Nephron progenitor cell (in vitro differentiated cells): Measurements from ENCODE around the gene MAP3K10.

Source experiments
- DNase-seq: peaks from one replicate; pipeline ENCODE4 v3.0.0; 2021
- H3K27ac Mint-ChIP-seq: 2 replicates; pipeline ENCODE4 v1.8.0; 2021; ENCODE audit warnings: mild to moderate bottlenecking, moderate library complexity, mixed read lengths
- H3K27me3 Mint-ChIP-seq: 2 replicates; pipeline ENCODE4 v1.8.0; 2021; ENCODE audit warnings: mild to moderate bottlenecking, low read depth, mixed read lengths; ENCODE audit not compliant: poor library complexity
- H3K36me3 Mint-ChIP-seq: 2 replicates; pipeline ENCODE4 v1.8.0; 2021; ENCODE audit warnings: low read depth, mixed read lengths
- H3K4me1 Mint-ChIP-seq: 2 replicates; pipeline ENCODE4 v1.8.0; 2021; ENCODE audit warnings: mixed read lengths
- H3K4me3 Mint-ChIP-seq: 2 replicates; pipeline ENCODE4 v1.8.0; 2021; ENCODE audit warnings: mild to moderate bottlenecking, moderate library complexity, mixed read lengths
- H3K9me3 Mint-ChIP-seq: 2 replicates; pipeline ENCODE4 v1.8.0; 2021; ENCODE audit warnings: mild to moderate bottlenecking, moderate library complexity, mixed read lengths
- CTCF ChIP-seq: fragments of 200-600 bp; sonication (generic); IDR thresholded peaks from 2 replicates; pipeline ENCODE4 v1.5.0; 2021; ENCODE audit warnings: antibody characterized with exemption

MAP3K10 gene

GRCh38 chr19:40174092-40174491, 17.1 kb upstream of the MAP3K10 start:
- peaks cover 11% of the 10 kb centered on the region for H3K9me3 Mint-ChIP-seq
- peaks cover 9% of the 10 kb centered on the region for H3K4me1 Mint-ChIP-seq
- H3K4me3 Mint-ChIP-seq = no peak overlapping the region
- no peak for TF ChIP-seq CTCF
- peaks cover 19% of the 10 kb centered on the region for H3K27me3 Mint-ChIP-seq
- no peak for DNase-seq
- no peak overlapping the region for H3K27ac Mint-ChIP-seq
- no peaks in the 10 kb centered on the region for H3K36me3 Mint-ChIP-seq

DNA sequence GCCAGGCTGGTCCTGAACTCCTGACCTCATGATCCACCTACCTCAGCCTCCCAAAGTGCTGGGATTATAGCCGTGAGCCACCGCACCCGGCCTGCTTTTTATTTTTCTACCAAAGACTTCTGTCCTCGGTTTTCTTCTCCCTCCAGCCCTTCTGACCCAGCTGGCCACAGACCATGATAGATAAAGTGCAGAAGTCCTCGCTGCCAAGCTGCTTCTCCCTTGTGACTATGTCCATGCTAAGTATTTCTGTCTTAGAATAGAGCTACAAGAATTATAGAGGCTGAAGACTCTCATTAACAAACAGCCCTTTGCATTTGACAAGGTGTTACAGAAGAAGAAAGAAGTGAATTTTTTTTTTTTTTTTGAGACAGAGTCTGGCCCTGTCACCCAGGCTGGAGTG, 15.4 kb upstream of the MAP3K10 start:
- no peak overlapping the region for H3K27ac Mint-ChIP-seq
- H3K4me1 Mint-ChIP-seq = peaks cover 6% of the 10 kb centered on the region
- H3K27me3 Mint-ChIP-seq = peaks cover 34% of the 10 kb centered on the region
- no peaks in the 10 kb centered on the region for H3K36me3 Mint-ChIP-seq
- no peak overlapping the region for H3K4me3 Mint-ChIP-seq
- DNase-seq = no peak
- peaks cover 7% of the 10 kb centered on the region for H3K9me3 Mint-ChIP-seq
- no peak for TF ChIP-seq CTCF

- Mint-ChIP-seq H3K9me3 (peaks cover 7% of the 10 kb centered on the region), H3K27ac (no peak overlapping the region), H3K4me1 (no peaks in the 10 kb centered on the region), H3K36me3 (no peaks in the 10 kb centered on the region), H3K27me3 (peaks cover 35% of the 10 kb centered on the region), H3K4me3 (no peak overlapping the region)
- no peak for TF ChIP-seq CTCF
- DNase-seq = no peak
Measured at GRCh38 chr19:40177286-40178070, 13.7 kb upstream of the MAP3K10 start.

DNA sequence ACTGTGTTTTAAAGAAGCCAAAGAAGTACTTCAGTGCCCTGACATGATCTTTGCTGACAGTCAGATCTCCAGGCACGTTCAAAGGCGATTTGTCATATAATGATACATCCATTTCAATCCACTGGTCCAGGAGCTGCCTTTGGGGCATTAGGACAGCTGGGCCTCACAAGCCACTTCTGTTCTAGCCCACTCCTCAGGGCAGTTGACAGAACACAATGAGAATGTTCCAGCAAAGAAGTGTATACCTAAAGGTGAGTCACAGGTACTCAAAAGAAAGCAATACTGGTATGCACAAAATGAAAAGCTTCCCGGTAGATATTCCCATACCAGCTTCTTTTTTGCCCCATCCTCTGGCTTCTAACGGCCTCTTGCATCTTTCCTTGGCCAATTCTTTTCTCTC, 12.5 kb upstream of the MAP3K10 start:
- H3K4me3 Mint-ChIP-seq = no peak overlapping the region
- H3K9me3 Mint-ChIP-seq = peaks cover 7% of the 10 kb centered on the region
- H3K27me3 Mint-ChIP-seq = peaks cover 34% of the 10 kb centered on the region
- DNase-seq = no peak
- no peak overlapping the region for H3K27ac Mint-ChIP-seq
- no peaks in the 10 kb centered on the region for H3K36me3 Mint-ChIP-seq
- TF ChIP-seq CTCF = no peak
- no peaks in the 10 kb centered on the region for H3K4me1 Mint-ChIP-seq

DNA sequence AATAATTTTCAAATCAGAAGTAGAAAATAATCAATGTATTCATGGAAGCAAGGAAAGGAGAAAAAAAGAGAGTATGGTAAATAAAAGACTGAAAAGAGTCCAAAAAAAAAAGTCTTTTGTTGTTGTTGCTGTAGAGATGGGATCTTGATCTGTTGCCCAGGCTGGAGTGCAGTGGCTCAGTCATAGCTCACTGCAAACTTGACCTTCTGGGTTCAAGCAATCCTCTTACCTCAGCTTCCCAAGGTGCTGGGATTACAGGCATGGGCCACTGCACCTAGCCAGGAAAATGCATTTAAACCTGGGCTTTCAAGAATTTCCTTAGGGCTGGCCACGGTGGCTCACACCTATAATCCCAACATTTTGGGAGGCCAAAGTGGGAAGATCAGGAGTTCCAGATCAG, 7.0 kb upstream of the MAP3K10 start:
- H3K9me3 Mint-ChIP-seq = no peaks in the 10 kb centered on the region
- H3K27ac Mint-ChIP-seq = no peak overlapping the region
- H3K4me3 Mint-ChIP-seq = no peak overlapping the region
- peaks cover 49% of the 10 kb centered on the region for H3K27me3 Mint-ChIP-seq
- TF ChIP-seq CTCF = no peak
- no peaks in the 10 kb centered on the region for H3K4me1 Mint-ChIP-seq
- no peak for DNase-seq
- H3K36me3 Mint-ChIP-seq = no peaks in the 10 kb centered on the region
